SK-N-MC (cell line): ENCODE data around the gene PODN.

ENCODE experiments used
- EZH2 ChIP-seq: fragments of 200-600 bp; sonication (generic); IDR thresholded peaks from one replicate; pipeline ENCODE4 v1.6.1; 2017; ENCODE audit warnings: antibody characterized with exemption
- FOXP2 ChIP-seq: optimal IDR thresholded peaks from 2 replicates; pipeline ENCODE3; 2011; ENCODE audit warnings: mild to moderate bottlenecking, moderate library complexity; ENCODE audit not compliant: insufficient read depth; ENCODE audit errors: extremely low read length, control extremely low read depth
- POLR2AphosphoS5 ChIP-seq: IDR thresholded peaks from 2 replicates; pipeline ENCODE4 v1.6.1; 2012; ENCODE audit warnings: mild to moderate bottlenecking, low read depth, low read length, borderline replicate concordance

DNA sequence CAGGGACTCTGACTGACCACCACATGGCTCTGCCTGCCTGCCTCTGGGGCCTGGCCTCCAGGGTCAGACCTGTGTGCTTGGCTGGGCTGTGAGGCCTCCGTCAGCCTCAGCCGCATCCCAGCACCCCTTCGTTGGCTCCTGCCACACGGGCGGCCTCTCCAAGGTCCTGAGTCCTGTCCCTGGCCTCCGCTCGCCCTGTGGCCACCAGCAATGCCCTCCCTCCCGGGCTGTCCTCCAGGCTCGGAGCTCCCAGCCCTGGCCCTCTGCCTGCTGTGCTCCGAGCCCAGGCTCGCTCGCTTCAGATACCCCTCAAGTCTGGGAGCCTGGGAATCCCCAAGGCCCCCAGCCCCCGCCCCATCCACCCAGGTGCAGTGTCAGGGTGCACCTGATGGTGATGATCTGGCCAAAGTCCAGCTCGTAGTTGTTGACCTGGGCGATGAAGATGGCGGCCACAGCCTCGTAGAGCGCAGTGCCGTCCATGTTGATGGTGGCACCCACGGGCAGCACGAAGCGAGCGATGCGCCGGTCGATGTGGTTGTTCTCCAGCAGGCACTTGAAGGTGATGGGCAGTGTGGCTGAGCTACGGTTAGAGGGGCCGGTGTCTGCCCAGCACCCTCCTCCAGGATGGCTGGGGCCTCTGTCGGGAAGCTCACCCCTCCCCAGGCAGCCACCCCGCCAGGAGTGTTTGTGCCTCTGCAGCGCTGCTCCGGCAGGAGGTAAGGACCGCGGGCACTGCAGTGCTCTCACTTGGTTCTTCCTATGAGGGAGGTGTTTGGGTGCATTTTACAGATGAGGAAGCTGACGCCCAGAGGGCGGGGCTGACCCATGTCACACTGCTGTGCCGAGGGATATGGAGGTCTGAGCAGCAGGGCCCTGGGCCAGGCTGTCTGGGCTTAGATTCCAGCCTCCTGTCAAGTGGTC, 28.5 kb downstream of the PODN start:
- no peak for TF ChIP-seq POLR2AphosphoS5
- TF ChIP-seq EZH2 = no peak
- no peak for TF ChIP-seq FOXP2
